ENCODE data around the gene KCNK2. TPM values are rescaled to one million over a fixed set of nuclear protein-coding genes. Genes with fewer than 3 reads are reported as not detected.

KCNK2 gene
- total and polyA plus RNA-seq, 10 of the 15 experiments (the other 5 are each of a cell fraction or from before 2014, with no cell fraction given), result 0.04 to 0.13 (median 0.08) TPM; not detected in 4

- TF ChIP-seq MTA2 (IDR thresholded peaks at IDR 0.05; ENCODE audit: low read depth), result no peak
These were observed 55.4 kb downstream of the KCNK2 start (continued) for GRCh38 chr1:215137985-215138384.

- Histone ChIP-seq H4K20me1 (ENCODE audit: control insufficient read depth, insufficient read depth) (no peaks in the 10 kb centered on the region), H3K79me2 (ENCODE audit: control insufficient read depth, insufficient read depth, low read length) (no peaks in the 10 kb centered on the region), H2AFZ (ENCODE audit: control insufficient read depth, low read depth, low read length) (no peak overlapping the region), H3K4me3 (no peak overlapping the region), H3K27me3 (replicated peaks in 1 of 2; ENCODE audit: control insufficient read depth in 2 of 2, insufficient read depth in 2 of 2, low read length in 1 of 2) (no peaks in the 10 kb centered on the region), H3K4me2 (ENCODE audit: control insufficient read depth, insufficient read depth) (no peak overlapping the region), H3K4me1 (ENCODE audit: control insufficient read depth, insufficient read depth, low read length) (no peaks in the 10 kb centered on the region), H3K36me3 (ENCODE audit: control insufficient read depth in 2 of 2, insufficient read depth in 2 of 2, low read length in 1 of 2) (no peaks in the 10 kb centered on the region), H3K27ac (ENCODE audit: control insufficient read depth, insufficient read depth) (no peak overlapping the region), H3K9ac (ENCODE audit: control insufficient read depth, insufficient read depth, low read length) (no peak overlapping the region), H3K9me3 (replicated peaks; ENCODE audit: control insufficient read depth, insufficient read depth, low read length) (no peaks in the 10 kb centered on the region)
- TF ChIP-seq NRF1 (conservative IDR thresholded peaks at IDR 0.05; ENCODE audit: low read depth, low read length) (no peak), BCL3 (IDR thresholded peaks at IDR 0.05; ENCODE audit: borderline replicate concordance, insufficient read depth, low read depth, low read length, poor library complexity, severe bottlenecking) (peak; percentile 26), CREM (IDR thresholded peaks at IDR 0.05; ENCODE audit: low read depth) (no peak)
- in situ Hi-C loops (cut with MboI), result no loop called here
- ATAC-seq (no peak), DNase-seq (ENCODE audit: low read depth, low spot score) (no peak), FAIRE-seq (no peak)
- SMC1A ChIA-PET (ENCODE audit: uncharacterized antibody, unreplicated experiment), result no interaction called here
- POLR2A ChIA-PET, result no interaction called here
- 53% methylated on average over 1 of the region's 1 CpG for WGBS (ENCODE audit: insufficient coverage, insufficient replicate concordance, low lambda C conversion rate, missing lambda C conversion rate)
- RAD21 ChIA-PET (ENCODE audit: unreplicated experiment), result no interaction called here
- intact Hi-C loops (cut with micrococcal nuclease; ENCODE audit: unreplicated experiment), result loop anchor here (10.0 kb wide), 1 partner anchor 335 kb away; no protein-coding TSS in a partner anchor
- BruUV-seq (replicated peaks), result no TSS peak
- CTCF ChIA-PET, result interaction anchor here (1.2 kb wide), 1 partner anchor 24 kb away, joined by 3 read pairs; no protein-coding TSS in a partner anchor
These were observed 57.6 kb downstream of the KCNK2 start for GRCh38 chr1:215140135-215140534.

Measured in GM12878 (cell line).